A673 (cell line): ENCODE results near the gene RFX2. TPM values are rescaled to one million over a fixed set of nuclear protein-coding genes. Genes with fewer than 3 reads are reported as not detected.
"Not testable (repeated sequence)": the region's sequence is repeated elsewhere in the genome, so short reads cannot be mapped to it uniquely, and the experiment has no call there.

ENCODE experiments used
- BruUV-seq: library from RNA; stranded (reverse); fragments of 400-500 nt; replicated peaks from 2 replicates; lab custom pipeline; 2021; lab: Mats Ljungman, UMichigan
- CTCF ChIA-PET: fragments of 300-600 bp; sonication (Branson Sonifier 250); formaldehyde crosslinking; loops from one replicate; lab custom pipeline; 2022; ENCODE audit warnings: antibody characterized with exemption; lab: Charles Lee
- POLR2A ChIA-PET: fragments of 300-600 bp; sonication (Branson Sonifier 250); formaldehyde crosslinking; loops from one replicate; lab custom pipeline; 2022; ENCODE audit warnings: antibody characterized with exemption; ENCODE audit not compliant: low non-redundant PET; lab: Charles Lee
- DNase-seq: peaks from one replicate; pipeline ENCODE4 v3.0.0-alpha.2; 2015; ENCODE audit warnings: low spot score
- H3K27ac ChIP-seq: fragments of 200-600 bp; sonication (generic); 2 replicates; pipeline ENCODE4 v1.5.1; 2016; ENCODE audit warnings: mixed run types, low read depth, mild to moderate bottlenecking, mixed read lengths, antibody characterized with exemption, low read length; ENCODE audit not compliant: poor library complexity, severe bottlenecking
- H3K27me3 ChIP-seq: fragments of 200-600 bp; sonication (generic); replicated peaks from 2 replicates; pipeline ENCODE4 v1.6.1; 2017; ENCODE audit warnings: mixed run types, low read depth, mild to moderate bottlenecking, mixed read lengths, antibody characterized with exemption, low read length; ENCODE audit not compliant: insufficient read depth, poor library complexity
- H3K36me3 ChIP-seq: fragments of 200-600 bp; sonication (generic); 2 replicates; pipeline ENCODE4 v1.6.1; 2016; ENCODE audit warnings: mixed run types, mild to moderate bottlenecking, mixed read lengths, antibody characterized with exemption, low read length; ENCODE audit not compliant: insufficient read depth, poor library complexity, severe bottlenecking
- H3K4me1 ChIP-seq: fragments of 200-600 bp; sonication (generic); 2 replicates; pipeline ENCODE4 v1.6.1; 2017; ENCODE audit warnings: mixed run types, mild to moderate bottlenecking, mixed read lengths, antibody characterized with exemption, low read length; ENCODE audit not compliant: insufficient read depth, poor library complexity, severe bottlenecking
- H3K4me3 ChIP-seq: fragments of 200-600 bp; sonication (generic); 2 replicates; pipeline ENCODE4 v1.5.1; 2016; ENCODE audit warnings: low read depth, mixed run types, mild to moderate bottlenecking, mixed read lengths, low read length; ENCODE audit not compliant: poor library complexity, severe bottlenecking
- H3K9me3 ChIP-seq: fragments of 200-600 bp; sonication (generic); 2 replicates; pipeline ENCODE4 v1.6.1; 2016; ENCODE audit warnings: mixed run types, low read depth, mild to moderate bottlenecking, mixed read lengths, antibody characterized with exemption, low read length; ENCODE audit not compliant: poor library complexity, severe bottlenecking
- CTCF ChIP-seq: fragments of 300-800, 200-600 bp; sonication (generic); conservative IDR thresholded peaks from 2 replicates; pipeline ENCODE4 v1.5.1; 2017; ENCODE audit warnings: low read depth, mild to moderate bottlenecking, antibody characterized with exemption, low read length, moderate library complexity, mixed read lengths
- EZH2 ChIP-seq: fragments of 200-600 bp; sonication (generic); IDR thresholded peaks from 2 replicates; pipeline ENCODE4 v1.6.1; 2017; ENCODE audit warnings: borderline replicate concordance, low read depth, mild to moderate bottlenecking, mixed read lengths, antibody characterized with exemption, low read length; ENCODE audit not compliant: poor library complexity, severe bottlenecking
- intact Hi-C: fragments of 100-400 bp; cut with micrococcal nuclease; formaldehyde crosslinking; loops from one replicate; pipeline ENCODE4 v1.10.0; 2022; ENCODE audit not compliant: unreplicated experiment
- total RNA-seq: library from RNA; stranded (reverse); gene quantifications from 2 replicates; pipeline ENCODE4 v1.2.3, GENCODE V29; 2021

The RFX2 gene
- total RNA-seq, 1 experiment from 2014 or later, result 11.7 TPM

GRCh38 chr19:5989388-5990074 is 120.8 kb downstream of the RFX2 start:
- Histone ChIP-seq H3K9me3 (no peaks in the 10 kb centered on the region), H3K27me3 (no peaks in the 10 kb centered on the region), H3K27ac (peak overlapping the region; percentile 21), H3K36me3 (no peaks in the 10 kb centered on the region), H3K4me1 (peaks cover 8% of the 10 kb centered on the region), H3K4me3 (no peak overlapping the region)
- DNase-seq, result no peak
- CTCF ChIA-PET, result interaction anchor here (0.5 to 1.5 kb wide), 4 partner anchors 22 to 367 kb away, joined by 3 to 9 read pairs (median 6); no protein-coding TSS in a partner anchor
- no TSS peak for BruUV-seq
- intact Hi-C loops, result no loop called here
- TF ChIP-seq EZH2, result no peak
- no peak for TF ChIP-seq CTCF
- POLR2A ChIA-PET, result no interaction called here

GRCh38 chr19:5988517-5989387 is 121.5 kb downstream of the RFX2 start:
- intact Hi-C loops, result no loop called here
- no peak overlapping the region for H3K27ac ChIP-seq
- peak; percentile 54 for DNase-seq
- H3K27me3 ChIP-seq, result no peaks in the 10 kb centered on the region
- CTCF ChIA-PET, result interaction anchor here (0.5 to 1.2 kb wide), 5 partner anchors 34 to 368 kb away, joined by 3 to 9 read pairs (median 3); no protein-coding TSS in a partner anchor
- BruUV-seq, result no TSS peak
- no peak for TF ChIP-seq CTCF
- no peak for TF ChIP-seq EZH2
- peaks cover 14% of the 10 kb centered on the region for H3K4me1 ChIP-seq
- no peaks in the 10 kb centered on the region for H3K36me3 ChIP-seq
- POLR2A ChIA-PET, result no interaction called here
- H3K9me3 ChIP-seq, result no peaks in the 10 kb centered on the region
- H3K4me3 ChIP-seq, result no peak overlapping the region

- TF ChIP-seq EZH2, result no peak
- peak; percentile 97 for TF ChIP-seq CTCF
- BruUV-seq, result no TSS peak
- peaks cover 23% of the 10 kb centered on the region for H3K4me1 ChIP-seq
- no peaks in the 10 kb centered on the region for H3K36me3 ChIP-seq
- POLR2A ChIA-PET, result no interaction called here
- CTCF ChIA-PET, result interaction anchor here (0.6 to 1.3 kb wide), 8 partner anchors 19 to 231 kb away, joined by 3 to 13 read pairs (median 5); no protein-coding TSS in a partner anchor
- H3K4me3 ChIP-seq, result peak overlapping the region; percentile 34
- peak; percentile 83 for DNase-seq
- H3K27ac ChIP-seq, result no peak overlapping the region
- H3K27me3 ChIP-seq, result no peaks in the 10 kb centered on the region
- no peaks in the 10 kb centered on the region for H3K9me3 ChIP-seq
- intact Hi-C loops, result loop anchor here (2.0 kb wide), 1 partner anchor 36 kb away; no protein-coding TSS in a partner anchor
Measured at GRCh38 chr19:5987077-5987818, 123.1 kb downstream of the RFX2 start.

GRCh38 chr19:5985837-5986236 is 124.5 kb downstream of the RFX2 start:
- H3K4me3 ChIP-seq, BruUV-seq, H3K36me3 ChIP-seq, H3K9me3 ChIP-seq, H3K27ac ChIP-seq, POLR2A ChIA-PET, DNase-seq, H3K27me3 ChIP-seq: not testable (repeated sequence)
- peaks cover 23% of the 10 kb centered on the region for H3K4me1 ChIP-seq
- CTCF ChIA-PET, result interaction anchor here (0.7 to 1.1 kb wide), 2 partner anchors 36 to 37 kb away, joined by 3 read pairs; no protein-coding TSS in a partner anchor
- intact Hi-C loops, result loop anchor here (2.0 kb wide), 1 partner anchor 37 kb away; no protein-coding TSS in a partner anchor
